MCF 10A (cell line): Measurements from ENCODE around the gene HELLS. TPM values are rescaled to one million over a fixed set of nuclear protein-coding genes. Genes with fewer than 3 reads are reported as not detected.
A peak's percentile ranks its signal among the peaks of the same experiment; 100 is the strongest.
"Not testable (repeated sequence)": the region's sequence is repeated elsewhere in the genome, so short reads cannot be mapped to it uniquely, and the experiment has no call there.

Experiments
- BruUV-seq: library from RNA; stranded (reverse); fragments of 400-500 nt; replicated peaks from 2 replicates; lab custom pipeline; 2021; lab: Mats Ljungman, UMichigan
- CTCF ChIA-PET: fragments of 300-600 bp; sonication (Branson Sonifier 250); formaldehyde crosslinking; extraction: SDS; loops from one replicate; lab custom pipeline; 2021; ENCODE audit warnings: antibody characterized with exemption, inconsistent platforms; lab: Yijun Ruan, JAX
- POLR2A ChIA-PET: fragments of 300-600, 350-650 bp; sonication (Branson Sonifier 250); formaldehyde crosslinking; extraction: SDS; loops from one replicate; lab custom pipeline; 2020; ENCODE audit warnings: antibody characterized with exemption, inconsistent platforms; lab: Yijun Ruan, JAX
- DNase-seq: peaks from one replicate; pipeline ENCODE4 v3.0.0-alpha.2; 2018; ENCODE audit not compliant: unreplicated experiment
- H3K27ac Mint-ChIP-seq: one replicate; pipeline ENCODE4 v1.8.0; 2022; ENCODE audit warnings: mild to moderate bottlenecking, low read depth, mixed read lengths; ENCODE audit not compliant: unreplicated experiment
- H3K27me3 Mint-ChIP-seq: one replicate; pipeline ENCODE4 v1.8.0; 2022; ENCODE audit warnings: mixed read lengths; ENCODE audit not compliant: insufficient read depth, unreplicated experiment
- H3K36me3 Mint-ChIP-seq: one replicate; pipeline ENCODE4 v1.8.0; 2022; ENCODE audit warnings: mild to moderate bottlenecking, moderate library complexity, mixed read lengths; ENCODE audit not compliant: insufficient read depth, unreplicated experiment
- H3K4me1 Mint-ChIP-seq: one replicate; pipeline ENCODE4 v1.8.0; 2022; ENCODE audit warnings: mixed read lengths; ENCODE audit not compliant: insufficient read depth, unreplicated experiment
- H3K4me3 Mint-ChIP-seq: one replicate; pipeline ENCODE4 v1.8.0; 2022; ENCODE audit warnings: mild to moderate bottlenecking, moderate library complexity, mixed read lengths; ENCODE audit not compliant: unreplicated experiment
- H3K9me3 Mint-ChIP-seq: one replicate; pipeline ENCODE4 v1.8.0; 2022; ENCODE audit warnings: mixed read lengths; ENCODE audit not compliant: unreplicated experiment
- intact Hi-C: fragments of 100-400 bp; cut with micrococcal nuclease; formaldehyde crosslinking; loops from 2 replicates; pipeline ENCODE4 v1.14.1; 2022
- total RNA-seq: library from RNA; stranded (reverse); gene quantifications from 2 replicates; pipeline ENCODE4 v1.2.3, GENCODE V29; 2022
- TF ChIP-seq, protein P1 (sequence below): fragments of 200-600 bp; IDR thresholded peaks from one replicate; pipeline ENCODE4 v1.8.0; 2022; ENCODE audit warnings: antibody characterized with exemption, mild to moderate bottlenecking; ENCODE audit not compliant: unreplicated experiment

Gene HELLS
- total RNA-seq, 1 experiment from 2014 or later = 31.4 TPM

DNA sequence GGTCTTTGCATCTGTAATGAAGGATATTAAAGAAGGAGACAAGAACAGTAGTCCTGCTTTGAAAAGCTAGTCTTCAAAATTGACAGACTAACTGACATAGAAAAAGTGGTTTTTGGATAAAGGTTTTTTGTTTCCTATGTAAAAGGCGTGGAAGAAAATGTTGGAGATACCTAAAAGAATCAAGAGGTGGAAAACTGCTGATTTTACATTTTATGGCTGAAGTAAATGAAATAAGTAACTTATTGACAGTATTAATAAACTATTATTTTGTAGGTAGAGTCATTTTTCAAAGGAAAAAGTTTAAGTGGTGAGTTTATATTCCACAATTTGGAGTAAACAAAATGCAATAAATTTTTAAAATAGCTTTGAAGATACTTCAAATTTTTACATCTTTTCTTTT lies 12.6 kb upstream of the HELLS start:
- Mint-ChIP-seq H3K4me1 (no peaks in the 10 kb centered on the region), H3K4me3 (no peak overlapping the region), H3K36me3 (peaks cover 22% of the 10 kb centered on the region), H3K9me3 (no peaks in the 10 kb centered on the region), H3K27me3 (no peaks in the 10 kb centered on the region), H3K27ac (no peak overlapping the region)
- POLR2A ChIA-PET = interaction anchor here (0.6 to 1.4 kb wide), 2 partner anchors 13 to 128 kb away, joined by 4 to 5 read pairs; partner anchors contain the start of gene HELLS
- BruUV-seq = no TSS peak
- CTCF ChIA-PET = no interaction called here
- TF ChIP-seq, protein P1, sequence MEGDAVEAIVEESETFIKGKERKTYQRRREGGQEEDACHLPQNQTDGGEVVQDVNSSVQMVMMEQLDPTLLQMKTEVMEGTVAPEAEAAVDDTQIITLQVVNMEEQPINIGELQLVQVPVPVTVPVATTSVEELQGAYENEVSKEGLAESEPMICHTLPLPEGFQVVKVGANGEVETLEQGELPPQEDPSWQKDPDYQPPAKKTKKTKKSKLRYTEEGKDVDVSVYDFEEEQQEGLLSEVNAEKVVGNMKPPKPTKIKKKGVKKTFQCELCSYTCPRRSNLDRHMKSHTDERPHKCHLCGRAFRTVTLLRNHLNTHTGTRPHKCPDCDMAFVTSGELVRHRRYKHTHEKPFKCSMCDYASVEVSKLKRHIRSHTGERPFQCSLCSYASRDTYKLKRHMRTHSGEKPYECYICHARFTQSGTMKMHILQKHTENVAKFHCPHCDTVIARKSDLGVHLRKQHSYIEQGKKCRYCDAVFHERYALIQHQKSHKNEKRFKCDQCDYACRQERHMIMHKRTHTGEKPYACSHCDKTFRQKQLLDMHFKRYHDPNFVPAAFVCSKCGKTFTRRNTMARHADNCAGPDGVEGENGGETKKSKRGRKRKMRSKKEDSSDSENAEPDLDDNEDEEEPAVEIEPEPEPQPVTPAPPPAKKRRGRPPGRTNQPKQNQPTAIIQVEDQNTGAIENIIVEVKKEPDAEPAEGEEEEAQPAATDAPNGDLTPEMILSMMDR = no peak
- intact Hi-C loops = no loop called here
- no peak for DNase-seq

DNA sequence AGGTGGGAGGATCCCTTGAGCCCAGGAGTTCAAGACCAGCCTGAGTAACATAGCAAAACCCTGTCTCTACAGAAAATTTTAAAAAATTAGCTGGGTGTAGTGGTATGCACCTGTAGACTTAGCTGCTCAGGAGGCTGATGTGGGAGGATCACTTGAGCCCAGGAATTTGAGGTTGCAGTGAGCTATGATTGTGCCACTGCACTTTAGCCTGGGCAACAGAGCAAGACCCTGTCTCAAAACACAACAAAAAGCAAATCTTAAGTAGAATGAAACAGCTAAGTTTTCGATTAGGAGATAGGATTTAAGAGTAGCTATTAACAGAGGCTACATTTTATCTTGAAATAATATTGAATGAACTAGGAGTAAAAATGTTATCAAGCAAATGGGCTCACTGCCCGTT lies 3.3 kb upstream of the HELLS start:
- DNase-seq, BruUV-seq, H3K9me3 Mint-ChIP-seq, intact Hi-C loops, H3K4me1 Mint-ChIP-seq, H3K36me3 Mint-ChIP-seq, H3K27ac Mint-ChIP-seq, H3K27me3 Mint-ChIP-seq, H3K4me3 Mint-ChIP-seq: not testable (repeated sequence)
- ChIA-PET POLR2A (interaction anchor here (0.7 kb wide), 1 partner anchor 737 kb away, joined by 3 read pairs; no protein-coding TSS in a partner anchor), CTCF (interaction anchor here (0.7 kb wide), 1 partner anchor 59 kb away, joined by 3 read pairs; no protein-coding TSS in a partner anchor)

GRCh38 chr10:94546049-94546900 lies 687 bp downstream of the HELLS start:
- CTCF ChIA-PET = interaction anchor here (0.5 to 0.7 kb wide), 3 partner anchors 179 to 1789 kb away, joined by 3 read pairs; no protein-coding TSS in a partner anchor
- TSS peak; percentile 41 for BruUV-seq
- intact Hi-C loops = no loop called here
- Mint-ChIP-seq H3K27ac (peak overlapping the region; percentile 70), H3K27me3 (no peaks in the 10 kb centered on the region), H3K4me3 (peak overlapping the region; percentile 89), H3K36me3 (peaks cover 14% of the 10 kb centered on the region), H3K4me1 (peaks cover 6% of the 10 kb centered on the region), H3K9me3 (no peaks in the 10 kb centered on the region)
- TF ChIP-seq, protein P1 = no peak
- peak; percentile 47 for DNase-seq
- POLR2A ChIA-PET = interaction anchor here (0.6 to 1.9 kb wide), 12 partner anchors 9 to 652 kb away, joined by 3 to 12 read pairs (median 4); no protein-coding TSS in a partner anchor

DNA sequence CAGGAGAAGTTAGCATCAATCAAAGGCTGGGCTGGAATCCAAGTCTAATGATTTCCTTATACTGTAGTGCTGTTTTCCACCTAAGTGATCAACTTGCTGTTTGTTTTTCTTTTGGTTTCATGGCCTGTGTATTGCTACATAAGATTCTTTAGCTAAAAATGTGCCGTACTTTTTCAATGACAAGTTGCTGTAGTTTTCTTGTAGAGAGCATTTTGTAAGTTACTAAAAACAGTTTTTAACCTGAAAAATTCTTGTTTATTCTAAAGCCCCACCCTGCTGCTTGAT lies 1.3 kb downstream of the HELLS start:
- ChIA-PET POLR2A (interaction anchor here (0.5 to 1.9 kb wide), 7 partner anchors 9 to 545 kb away, joined by 3 to 12 read pairs (median 4); no protein-coding TSS in a partner anchor), CTCF (interaction anchor here (0.5 to 0.7 kb wide), 2 partner anchors 180 to 883 kb away, joined by 3 read pairs; no protein-coding TSS in a partner anchor)
- H3K4me1 Mint-ChIP-seq = peaks cover 6% of the 10 kb centered on the region
- peaks cover 14% of the 10 kb centered on the region for H3K36me3 Mint-ChIP-seq
- DNase-seq = peak; percentile 40
- no peaks in the 10 kb centered on the region for H3K9me3 Mint-ChIP-seq
- TF ChIP-seq, protein P1 = no peak
- no TSS peak for BruUV-seq
- peak overlapping the region; percentile 89 for H3K4me3 Mint-ChIP-seq
- intact Hi-C loops = no loop called here
- no peaks in the 10 kb centered on the region for H3K27me3 Mint-ChIP-seq
- H3K27ac Mint-ChIP-seq = peak overlapping the region; percentile 70
